ENCODE results near the gene ANXA3. TPM values are rescaled to one million over a fixed set of nuclear protein-coding genes. Genes with fewer than 3 reads are reported as not detected.

The ANXA3 gene
- total RNA-seq = 24.7 TPM

GRCh38 chr4:78551420-78552351 is at the start of gene ANXA3:
ANXA3 (plus strand) TSS chr4:78551770; CDS start chr4:78554474, 2,704 bp downstream.

Small RNA genes within 50 kb of the gene (small RNA-seq; reads per million reads assigned to genes)
- gene HIGD1AP13 = not detected
- gene RF00019 = not detected

Other genes with a start within 250 kb of the ANXA3 start
- 75.0 TPM for gene BMP2K, start 224.6 kb downstream of the ANXA3 start, total RNA-seq

All from diencephalon (tissue), 1 donor.